SIG-M5 treated with dmso at 0.1 percent for 504 hours (cell line): ENCODE measurements around the gene CFAP74.
"Not testable (repeated sequence)": the region's sequence is repeated elsewhere in the genome, so short reads cannot be mapped to it uniquely, and the experiment has no call there.

ENCODE experiments used
- DNase-seq: peaks from one replicate; lab custom pipeline; 2025; ENCODE audit not compliant: unreplicated experiment; lab: John Stamatoyannopoulos, UW

Gene CFAP74

GRCh38 chr1:1899967-1900327 is 103.6 kb downstream of the CFAP74 start:
- DNase-seq = no peak

GRCh38 chr1:1899266-1899966 is 104.2 kb downstream of the CFAP74 start:
- DNase-seq = no peak

GRCh38 chr1:1898246-1898933 is 105.2 kb downstream of the CFAP74 start:
- no peak for DNase-seq

- no peak for DNase-seq
These were observed 107.9 kb downstream of the CFAP74 start for GRCh38 chr1:1895456-1896336.

- no peak for DNase-seq
These were observed 108.5 kb downstream of the CFAP74 start for GRCh38 chr1:1895060-1895418.

GRCh38 chr1:1894354-1895059 is 109.1 kb downstream of the CFAP74 start:
- no peak for DNase-seq

GRCh38 chr1:1893997-1894353 is 109.6 kb downstream of the CFAP74 start:
- DNase-seq = no peak

GRCh38 chr1:1893291-1893985 is 110.1 kb downstream of the CFAP74 start:
- DNase-seq = no peak

- no peak for DNase-seq
These were observed 110.8 kb downstream of the CFAP74 start for GRCh38 chr1:1892763-1893120.

- DNase-seq = no peak
These were observed 111.4 kb downstream of the CFAP74 start for GRCh38 chr1:1892079-1892762.

GRCh38 chr1:1891349-1892078 is 112.1 kb downstream of the CFAP74 start:
- DNase-seq = no peak

GRCh38 chr1:1890506-1891348 is 112.9 kb downstream of the CFAP74 start, which contains the start of gene GNB1:
GNB1 (minus strand) TSS chr1:1891087; CDS start chr1:1825453, 65,634 bp downstream.
- peak; percentile 63 for DNase-seq

- DNase-seq = peak; percentile 46
These were observed 113.6 kb downstream of the CFAP74 start for GRCh38 chr1:1889847-1890505.

- no peak for DNase-seq
These were observed 114.4 kb downstream of the CFAP74 start for GRCh38 chr1:1889090-1889750.

GRCh38 chr1:1883890-1884289 is 119.7 kb downstream of the CFAP74 start:
- DNase-seq = not testable (repeated sequence)

GRCh38 chr1:1883092-1883873 is 120.3 kb downstream of the CFAP74 start:
- no peak for DNase-seq

GRCh38 chr1:1881727-1882126 is 121.9 kb downstream of the CFAP74 start:
- DNase-seq = no peak
